H1 (cell line): ENCODE results near the gene MASP1. TPM values are rescaled to one million over a fixed set of nuclear protein-coding genes. Genes with fewer than 3 reads are reported as not detected.

Experiments used
- CTCF ChIA-PET: fragments of 300-600 bp; sonication (Branson Sonifier 250); formaldehyde crosslinking; loops from one replicate; lab custom pipeline; 2021; ENCODE audit not compliant: partially characterized antibody; lab: Charles Lee
- POLR2A ChIA-PET: fragments of 300-600 bp; sonication (Branson Sonifier 250); formaldehyde crosslinking; loops from one replicate; lab custom pipeline; 2021; ENCODE audit warnings: inconsistent platforms; ENCODE audit not compliant: partially characterized antibody; lab: Charles Lee
- DNase-seq, 2 experiments: peaks; one replicate each; pipeline versions ENCODE4 v3.0.0 to v3.0.0-alpha.2; 2010 to 2022; ENCODE audit warnings: low spot score in 2 of 2, low read depth in 1 of 2, mixed read lengths in 1 of 2
- FAIRE-seq: peaks from 2 replicates; lab custom pipeline; 2011; peaks lifted over from hg19 to GRCh38; lab: Jason Lieb, UNC
- H2AFZ ChIP-seq: 2 replicates; pipeline ENCODE4 v1.8.1; 2012; ENCODE audit warnings: low read length, inconsistent platforms
- H2AK5ac ChIP-seq: 2 replicates; pipeline ENCODE4 v1.6.1; 2013; ENCODE audit warnings: low read depth, low read length
- H2BK120ac ChIP-seq: replicated peaks from 2 replicates; pipeline ENCODE3; 2013; ENCODE audit warnings: low read depth, low read length, inconsistent platforms
- H2BK12ac ChIP-seq: 2 replicates; pipeline ENCODE4 v1.6.1; 2013; ENCODE audit warnings: low read depth, low read length
- H2BK15ac ChIP-seq: 2 replicates; pipeline ENCODE4 v1.6.1; 2013; ENCODE audit warnings: low read length
- H2BK20ac ChIP-seq: 2 replicates; pipeline ENCODE4 v1.6.1; 2013; ENCODE audit warnings: low read length
- H2BK5ac ChIP-seq: 2 replicates; pipeline ENCODE4 v1.6.1; 2013; ENCODE audit warnings: low read depth, low read length
- H3K14ac ChIP-seq: 2 replicates; pipeline ENCODE4 v1.6.1; 2013; ENCODE audit warnings: inconsistent platforms; ENCODE audit not compliant: insufficient read length
- H3K18ac ChIP-seq: 2 replicates; pipeline ENCODE4 v1.6.1; 2013; ENCODE audit warnings: low read length; ENCODE audit errors: extremely low read depth
- H3K23ac ChIP-seq: 2 replicates; pipeline ENCODE4 v1.6.1; 2013; ENCODE audit warnings: inconsistent platforms; ENCODE audit not compliant: insufficient read length
- H3K23me2 ChIP-seq: 2 replicates; pipeline ENCODE4 v1.6.1; 2013; ENCODE audit warnings: low read depth, low read length
- H3K27ac ChIP-seq: 2 replicates; pipeline ENCODE4 v1.6.1; 2011; ENCODE audit warnings: low read depth, low read length, inconsistent platforms
- H3K27me3 ChIP-seq, 4 experiments: replicated peaks in 1 of 4; 1 replicate in 1 of 4; 2 replicates in 3 of 4; pipeline versions ENCODE4 v1.6.1 to v1.8.1; 2011 to 2013; ENCODE audit warnings: low read length in 3 of 4, mild to moderate bottlenecking in 3 of 4, inconsistent platforms in 2 of 4, mixed read lengths in 2 of 4, moderate library complexity in 1 of 4; ENCODE audit not compliant: control insufficient read depth in 3 of 4, insufficient read depth in 3 of 4; ENCODE audit errors: extremely low read depth in 1 of 4
- H3K36me3 ChIP-seq, 4 experiments: 2 replicates each; pipeline versions ENCODE4 v1.6.1 to v1.8.1; 2011 to 2013; ENCODE audit warnings: mild to moderate bottlenecking in 4 of 4, low read length in 3 of 4, moderate library complexity in 2 of 4, control low read depth in 1 of 4, inconsistent platforms in 1 of 4; ENCODE audit not compliant: insufficient read depth in 4 of 4, control insufficient read depth in 2 of 4
- H3K4ac ChIP-seq: replicated peaks from 2 replicates; pipeline ENCODE3; 2013; ENCODE audit warnings: low read length, low read depth, mixed read lengths, inconsistent platforms; ENCODE audit not compliant: insufficient read length
- H3K4me1 ChIP-seq, 4 experiments: replicated peaks in 1 of 4; 1 replicate in 1 of 4; 2 replicates in 3 of 4; pipeline versions ENCODE4 v1.6.1 to v1.8.1; 2011 to 2013; ENCODE audit warnings: low read length in 3 of 4, inconsistent platforms in 2 of 4, mixed read lengths in 1 of 4; ENCODE audit not compliant: insufficient read depth in 4 of 4, control insufficient read depth in 3 of 4
- H3K4me2 ChIP-seq, 2 experiments: 2 replicates each; pipeline versions ENCODE4 v1.6.1 to v1.8.1; 2011 to 2013; ENCODE audit warnings: low read depth in 2 of 2, low read length in 2 of 2, control low read depth in 1 of 2, inconsistent platforms in 1 of 2, mild to moderate bottlenecking in 1 of 2; ENCODE audit not compliant: insufficient read depth in 1 of 2
- H3K4me3 ChIP-seq, 4 experiments: fragments of 200-600, 300-600 bp in 1 of 4; sonication (generic), shearing (Covaris generic), sonication (Bioruptor Twin) in 1 of 4; 2 replicates each; pipeline versions ENCODE4 v1.5.1 to v1.8.1; 2011 to 2016; ENCODE audit warnings: low read length in 4 of 4, low read depth in 3 of 4, control low read depth in 2 of 4, inconsistent platforms in 2 of 4, mild to moderate bottlenecking in 2 of 4, mixed read lengths in 1 of 4, moderate library complexity in 1 of 4; ENCODE audit not compliant: insufficient read depth in 2 of 4; ENCODE audit errors: extremely low read depth in 1 of 4
- H3K56ac ChIP-seq: replicated peaks from 2 replicates; pipeline ENCODE3; 2013; ENCODE audit warnings: low read depth, mild to moderate bottlenecking, mixed read lengths, low read length, inconsistent platforms; ENCODE audit not compliant: insufficient read length
- H3K79me1 ChIP-seq: 2 replicates; pipeline ENCODE4 v1.6.1; 2013; ENCODE audit warnings: low read depth, low read length, control low read depth
- H3K79me2 ChIP-seq, 2 experiments: 2 replicates each; pipeline versions ENCODE4 v1.6.1 to v1.8.1; 2012 to 2013; ENCODE audit warnings: low read length in 2 of 2, mild to moderate bottlenecking in 2 of 2, inconsistent platforms in 1 of 2; ENCODE audit not compliant: insufficient read depth in 2 of 2, control insufficient read depth in 1 of 2
- H3K9ac ChIP-seq, 4 experiments: replicated peaks in 1 of 4; 1 replicate in 1 of 4; 2 replicates in 3 of 4; pipeline versions ENCODE4 v1.6.1 to v1.8.1; 2011 to 2013; ENCODE audit warnings: low read depth in 3 of 4, low read length in 3 of 4, control low read depth in 2 of 4, mild to moderate bottlenecking in 2 of 4, moderate library complexity in 2 of 4, inconsistent platforms in 1 of 4; ENCODE audit errors: extremely low read depth in 1 of 4
- H3K9me3 ChIP-seq, 2 experiments: 2 replicates each; pipeline versions ENCODE4 v1.6.1 to v1.8.1; 2012 to 2013; ENCODE audit warnings: mild to moderate bottlenecking in 2 of 2, moderate library complexity in 2 of 2, control low read depth in 1 of 2, inconsistent platforms in 1 of 2, low read depth in 1 of 2, low read length in 1 of 2, mixed read lengths in 1 of 2; ENCODE audit not compliant: insufficient read depth in 2 of 2
- H4K20me1 ChIP-seq, 2 experiments: replicated peaks in 1 of 2; 2 replicates each; pipeline versions ENCODE3 to v1.8.1; 2011 to 2013; ENCODE audit warnings: inconsistent platforms in 2 of 2, low read length in 2 of 2, mild to moderate bottlenecking in 1 of 2; ENCODE audit not compliant: insufficient read depth in 2 of 2, control insufficient read depth in 1 of 2
- H4K5ac ChIP-seq: 2 replicates; pipeline ENCODE4 v1.6.1; 2013; ENCODE audit warnings: low read length, low read depth, mixed read lengths, inconsistent platforms; ENCODE audit not compliant: insufficient read length
- H4K8ac ChIP-seq: 2 replicates; pipeline ENCODE4 v1.8.0; 2013; ENCODE audit warnings: mild to moderate bottlenecking, moderate library complexity, low read length, inconsistent platforms; ENCODE audit not compliant: insufficient read depth; ENCODE audit errors: extremely low read depth
- H4K91ac ChIP-seq: replicated peaks from 2 replicates; pipeline ENCODE3; 2013; ENCODE audit warnings: low read length, mixed read lengths, inconsistent platforms; ENCODE audit not compliant: insufficient read length
- RAD21 ChIP-seq, 2 experiments: IDR thresholded peaks in 1 of 2; conservative IDR thresholded peaks in 1 of 2; 2 replicates each; pipeline ENCODE4 v1.6.1; 2011; ENCODE audit warnings: low read depth in 2 of 2, low read length in 2 of 2, improper control_type of control experiment in 1 of 2, inconsistent platforms in 1 of 2, mild to moderate bottlenecking in 1 of 2, moderate library complexity in 1 of 2
- TAF1 ChIP-seq: IDR thresholded peaks from 2 replicates; pipeline ENCODE4 v1.6.1; 2011; ENCODE audit warnings: mild to moderate bottlenecking, low read depth, low read length
- WGBS, 2 experiments: shearing (Covaris generic) in 1 of 2; methylation state at CpG; one replicate each; pipeline versions ENCODE4 v1.1.6 to v1.1.7; 2013 to 2015; ENCODE audit warnings: low lambda C conversion rate in 2 of 2, mixed read lengths in 2 of 2, inconsistent platforms in 1 of 2, low coverage in 1 of 2, missing lambda C conversion rate in 1 of 2; ENCODE audit not compliant: insufficient replicate concordance in 2 of 2, insufficient coverage in 1 of 2, insufficient read length in 1 of 2; ENCODE audit errors: extremely low coverage in 1 of 2, missing lambda C conversion rate in 1 of 2; 5-methylcytosine and 5-hydroxymethylcytosine counted together
- polyA plus RNA-seq, 7 experiments: library from polyadenylated mRNA; depleted of rRNA in 3 of 7; stranded (reverse) in 5 of 7; unstranded in 2 of 7; fragments of >200 nt in 5 of 7; fragments of 200-250 nt in 2 of 7; gene quantifications; 1 replicate in 5 of 7; 2 replicates in 1 of 7; 4 replicates in 1 of 7; pipeline versions ENCODE4 v1.2.1 to v1.2.3, GENCODE V29; 2011 to 2013; ENCODE audit warnings: missing spikeins in 2 of 7, mixed read lengths in 2 of 7
- total RNA-seq: library from RNA; stranded (reverse); fragmentation: NEBNext Ultra II Directional; extraction: Animal tissue kit (Norgen Biotek cat#: 25700); gene quantifications from 2 replicates; pipeline ENCODE4 v1.2.1, GENCODE V29; 2021
- TF ChIP-seq, protein P1 (sequence below), 3 experiments: IDR thresholded peaks; 1 replicate in 2 of 3; 2 replicates in 1 of 3; pipeline versions ENCODE4 v1.5.1 to v1.6.1; 2011; ENCODE audit warnings: low read length in 3 of 3, mild to moderate bottlenecking in 3 of 3, inconsistent platforms in 2 of 3, low read depth in 1 of 3, moderate library complexity in 1 of 3; ENCODE audit not compliant: insufficient read depth in 1 of 3; ENCODE audit errors: control extremely low read depth in 1 of 3

MASP1 gene
- total and polyA plus RNA-seq, 2 of the 8 experiments (the other 6 are each of a cell fraction or from before 2014, with no cell fraction given) = 2.7 to 3.5 TPM

DNA sequence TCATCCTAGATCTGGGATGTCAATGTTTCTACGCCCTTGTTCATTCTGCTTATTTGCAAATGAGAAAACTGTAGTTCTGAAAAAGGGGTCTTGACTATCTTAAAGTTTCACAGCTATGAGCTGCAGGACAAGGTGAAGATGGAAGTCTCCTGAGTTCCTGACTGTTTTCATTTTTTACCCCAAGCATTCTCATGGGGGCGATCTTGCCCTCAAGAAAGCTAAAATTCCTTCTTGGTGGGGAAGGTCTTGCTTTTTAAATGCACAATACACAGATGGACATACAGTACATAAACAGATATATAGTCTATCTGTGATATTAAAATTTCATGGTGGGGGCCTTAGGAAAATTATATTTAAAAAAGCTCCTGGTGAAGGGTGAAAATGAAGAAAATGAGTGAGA lies 32.4 kb downstream of the MASP1 start:
- Histone ChIP-seq H2BK120ac (no peak overlapping the region), H3K9ac (no peak overlapping the region), H4K20me1 (no peaks in the 10 kb centered on the region), H3K9me3 (no peaks in the 10 kb centered on the region), H3K79me2 (no peaks in the 10 kb centered on the region), H3K23me2 (no peaks in the 10 kb centered on the region)
- TF ChIP-seq, protein P1, sequence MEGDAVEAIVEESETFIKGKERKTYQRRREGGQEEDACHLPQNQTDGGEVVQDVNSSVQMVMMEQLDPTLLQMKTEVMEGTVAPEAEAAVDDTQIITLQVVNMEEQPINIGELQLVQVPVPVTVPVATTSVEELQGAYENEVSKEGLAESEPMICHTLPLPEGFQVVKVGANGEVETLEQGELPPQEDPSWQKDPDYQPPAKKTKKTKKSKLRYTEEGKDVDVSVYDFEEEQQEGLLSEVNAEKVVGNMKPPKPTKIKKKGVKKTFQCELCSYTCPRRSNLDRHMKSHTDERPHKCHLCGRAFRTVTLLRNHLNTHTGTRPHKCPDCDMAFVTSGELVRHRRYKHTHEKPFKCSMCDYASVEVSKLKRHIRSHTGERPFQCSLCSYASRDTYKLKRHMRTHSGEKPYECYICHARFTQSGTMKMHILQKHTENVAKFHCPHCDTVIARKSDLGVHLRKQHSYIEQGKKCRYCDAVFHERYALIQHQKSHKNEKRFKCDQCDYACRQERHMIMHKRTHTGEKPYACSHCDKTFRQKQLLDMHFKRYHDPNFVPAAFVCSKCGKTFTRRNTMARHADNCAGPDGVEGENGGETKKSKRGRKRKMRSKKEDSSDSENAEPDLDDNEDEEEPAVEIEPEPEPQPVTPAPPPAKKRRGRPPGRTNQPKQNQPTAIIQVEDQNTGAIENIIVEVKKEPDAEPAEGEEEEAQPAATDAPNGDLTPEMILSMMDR (IDR thresholded peaks at IDR 0.05; ENCODE audit: control extremely low read depth in 1 of 3, insufficient read depth in 1 of 3, low read depth in 1 of 3, low read length in 3 of 3) = peak in 2 of 3 experiments; percentile 20 to 41; a peak in 2 of 4 replicates
- TF ChIP-seq TAF1 (no peak), RAD21 (IDR thresholded peaks at IDR 0.05 in 1 of 2, conservative IDR thresholded peaks at IDR 0.05 in 1 of 2; ENCODE audit: low read depth in 2 of 2, low read length in 2 of 2) (peak; percentile 53 to 65)
- TF ChIP-seq, all 59 proteins: peak for 2
- Histone ChIP-seq H2BK5ac (no peak overlapping the region), H3K36me3 (no peaks in the 10 kb centered on the region), H3K14ac (no peak overlapping the region), H3K79me1 (no peaks in the 10 kb centered on the region), H4K91ac (no peak overlapping the region), H3K27me3 (no peaks in the 10 kb centered on the region), H4K5ac (no peak overlapping the region), H3K56ac (no peak overlapping the region), H2AK5ac (no peak overlapping the region), H3K18ac (no peak overlapping the region), H3K4me2 (no peak overlapping the region), H3K27ac (no peak overlapping the region), H3K4ac (no peak overlapping the region), H2BK20ac (no peak overlapping the region), H2BK12ac (no peak overlapping the region), H2BK15ac (no peak overlapping the region), H4K8ac (no peak overlapping the region), H3K4me3 (no peak overlapping the region), H3K23ac (no peak overlapping the region), H3K4me1 (no peaks in the 10 kb centered on the region), H2AFZ (no peak overlapping the region)
- FAIRE-seq (no peak), DNase-seq (no peak)
- 69% methylated on average over 2 of the region's 2 CpGs; no CpG with 5 or more reads in 1 of the 2 experiments for WGBS, 2 experiments
- CTCF ChIA-PET = interaction anchor here (0.6 to 7.1 kb wide), 21 partner anchors 9 to 456 kb away, joined by 3 to 63 read pairs (median 6); no protein-coding TSS in a partner anchor
- POLR2A ChIA-PET = interaction anchor here (0.7 to 1.6 kb wide), 5 partner anchors 9 to 309 kb away, joined by 3 to 4 read pairs (median 3); no protein-coding TSS in a partner anchor
